Immature natural killer cell (primary cell): ENCODE data around the gene RCCD1. TPM values are rescaled to one million over a fixed set of nuclear protein-coding genes. Genes with fewer than 3 reads are reported as not detected.
"Not testable (repeated sequence)": the region's sequence is repeated elsewhere in the genome, so short reads cannot be mapped to it uniquely, and the experiment has no call there.

Experiments used
- DNase-seq, 3 donors: peaks; one replicate each; pipeline ENCODE4 v3.0.0; 2022; ENCODE audit warnings: mixed read lengths in 1 of 3
- H3K27ac Mint-ChIP-seq, 6 donors: one replicate each; pipeline ENCODE4 v1.8.0; 2020; ENCODE audit warnings: mixed read lengths in 6 of 6, mild to moderate bottlenecking in 5 of 6, inconsistent platforms in 4 of 6, moderate library complexity in 3 of 6
- H3K27me3 Mint-ChIP-seq, 3 donors: one replicate each; pipeline ENCODE4 v1.8.0; 2020 to 2021; ENCODE audit warnings: low read depth in 3 of 3, mild to moderate bottlenecking in 3 of 3, mixed read lengths in 3 of 3, moderate library complexity in 3 of 3, inconsistent platforms in 1 of 3
- H3K36me3 Mint-ChIP-seq, 3 donors: one replicate each; pipeline ENCODE4 v1.8.0; 2020; ENCODE audit warnings: mixed read lengths in 3 of 3, inconsistent platforms in 2 of 3, mild to moderate bottlenecking in 2 of 3
- H3K4me1 Mint-ChIP-seq, 2 donors: one replicate each; pipeline ENCODE4 v1.8.0; 2020; ENCODE audit warnings: inconsistent platforms in 2 of 2, mild to moderate bottlenecking in 2 of 2, mixed read lengths in 2 of 2, moderate library complexity in 1 of 2
- H3K4me3 Mint-ChIP-seq, 5 donors: one replicate each; pipeline ENCODE4 v1.8.0; 2020; ENCODE audit warnings: mild to moderate bottlenecking in 5 of 5, mixed read lengths in 5 of 5, inconsistent platforms in 3 of 5, moderate library complexity in 3 of 5
- H3K9me3 Mint-ChIP-seq, 6 donors: one replicate each; pipeline ENCODE4 v1.8.0; 2020; ENCODE audit warnings: mild to moderate bottlenecking in 6 of 6, mixed read lengths in 6 of 6, inconsistent platforms in 4 of 6, moderate library complexity in 3 of 6
- polyA plus RNA-seq, 3 donors: library from polyadenylated mRNA; unstranded; fragments of 300-500 nt; fragmentation: Illumina TruSeq; gene quantifications; one replicate each; pipeline ENCODE4 v1.2.3, GENCODE V29; 2021

Gene RCCD1
- polyA plus RNA-seq, 3 donors from 2014 or later, result 1.6 to 3.0 TPM; not detected in 1

GRCh38 chr15:90913398-90913944, 41.2 kb upstream of the RCCD1 start:
- no peaks in the 10 kb centered on the region for H3K4me1 Mint-ChIP-seq
- peaks cover 0 to 2% (median 1%) of the 10 kb centered on the region in 3 donors for H3K27me3 Mint-ChIP-seq
- no peak overlapping the region for H3K27ac Mint-ChIP-seq
- no peaks in the 10 kb centered on the region for H3K9me3 Mint-ChIP-seq
- DNase-seq, result no peak
- no peak overlapping the region for H3K4me3 Mint-ChIP-seq
- H3K36me3 Mint-ChIP-seq, result peaks cover 24 to 52% (median 27%) of the 10 kb centered on the region in 3 donors

- H3K9me3 Mint-ChIP-seq, result no peaks in the 10 kb centered on the region
- H3K36me3 Mint-ChIP-seq, result peaks cover 28 to 57% (median 31%) of the 10 kb centered on the region in 3 donors
- no peak overlapping the region for H3K4me3 Mint-ChIP-seq
- DNase-seq, result no peak
- no peaks in the 10 kb centered on the region for H3K4me1 Mint-ChIP-seq
- H3K27ac Mint-ChIP-seq, result no peak overlapping the region
- peaks cover 0 to 2% (median 0%) of the 10 kb centered on the region in 3 donors for H3K27me3 Mint-ChIP-seq
Observed at GRCh38 chr15:90914305-90915080, 40.2 kb upstream of the RCCD1 start.

GRCh38 chr15:90915216-90915807, 39.4 kb upstream of the RCCD1 start:
- H3K27ac Mint-ChIP-seq, result peak overlapping the region in 2 of 6 donors; percentile 12 to 18
- peaks cover 0 to 2% (median 0%) of the 10 kb centered on the region in 3 donors for H3K27me3 Mint-ChIP-seq
- no peak overlapping the region for H3K4me3 Mint-ChIP-seq
- no peak for DNase-seq
- H3K4me1 Mint-ChIP-seq, result no peaks in the 10 kb centered on the region
- H3K36me3 Mint-ChIP-seq, result peaks cover 36 to 59% (median 37%) of the 10 kb centered on the region in 3 donors
- H3K9me3 Mint-ChIP-seq, result no peaks in the 10 kb centered on the region

GRCh38 chr15:90915808-90916440, 38.8 kb upstream of the RCCD1 start:
- Mint-ChIP-seq H3K4me3 (no peak overlapping the region), H3K4me1 (no peaks in the 10 kb centered on the region), H3K9me3 (no peaks in the 10 kb centered on the region), H3K27ac (peak overlapping the region in 1 of 6 donors; percentile 18), H3K36me3 (peaks cover 37 to 56% (median 42%) of the 10 kb centered on the region in 3 donors), H3K27me3 (peaks cover 0 to 2% (median 0%) of the 10 kb centered on the region in 3 donors)
- no peak for DNase-seq

GRCh38 chr15:90916461-90916860, 38.2 kb upstream of the RCCD1 start:
- H3K27ac Mint-ChIP-seq, result peak overlapping the region in 2 of 6 donors; percentile 7 to 9
- no peak for DNase-seq
- H3K4me1 Mint-ChIP-seq, result no peaks in the 10 kb centered on the region
- peaks cover 40 to 59% (median 46%) of the 10 kb centered on the region in 3 donors for H3K36me3 Mint-ChIP-seq
- H3K9me3 Mint-ChIP-seq, result no peaks in the 10 kb centered on the region
- peaks cover 0 to 2% (median 0%) of the 10 kb centered on the region in 3 donors for H3K27me3 Mint-ChIP-seq
- no peak overlapping the region for H3K4me3 Mint-ChIP-seq

GRCh38 chr15:90917569-90917968, 37.1 kb upstream of the RCCD1 start:
- Mint-ChIP-seq H3K4me1 (no peaks in the 10 kb centered on the region), H3K4me3 (no peak overlapping the region), H3K36me3 (peaks cover 37 to 59% (median 49%) of the 10 kb centered on the region in 3 donors), H3K27ac (peak overlapping the region in 1 of 6 donors; percentile 30), H3K27me3 (peaks cover 0 to 2% (median 0%) of the 10 kb centered on the region in 3 donors), H3K9me3 (no peaks in the 10 kb centered on the region)
- DNase-seq, result no peak

- Mint-ChIP-seq H3K9me3 (no peaks in the 10 kb centered on the region), H3K36me3 (peaks cover 36 to 54% (median 43%) of the 10 kb centered on the region in 3 donors), H3K27me3 (peaks cover 0 to 2% (median 0%) of the 10 kb centered on the region in 3 donors), H3K4me1 (no peaks in the 10 kb centered on the region), H3K27ac (peak overlapping the region in 1 of 6 donors; percentile 69), H3K4me3 (no peak overlapping the region)
- DNase-seq, result no peak
Observed at GRCh38 chr15:90918034-90918788, 36.5 kb upstream of the RCCD1 start.

GRCh38 chr15:90918835-90919234, 35.8 kb upstream of the RCCD1 start:
- H3K36me3 Mint-ChIP-seq, result peaks cover 31 to 48% (median 42%) of the 10 kb centered on the region in 3 donors

GRCh38 chr15:90921887-90922286, 32.8 kb upstream of the RCCD1 start:
- Mint-ChIP-seq H3K36me3 (peaks cover 26 to 38% (median 28%) of the 10 kb centered on the region in 3 donors), H3K9me3 (no peaks in the 10 kb centered on the region), H3K4me1 (no peaks in the 10 kb centered on the region), H3K27ac (peak overlapping the region in 2 of 6 donors; percentile 28), H3K27me3 (peaks cover 0 to 2% (median 0%) of the 10 kb centered on the region in 3 donors), H3K4me3 (no peak overlapping the region)
- DNase-seq, result no peak

More at GRCh38 chr15:90918835-90919234, 35.8 kb upstream of the RCCD1 start:
- Mint-ChIP-seq H3K27me3 (peaks cover 0 to 2% (median 0%) of the 10 kb centered on the region in 3 donors), H3K27ac (no peak overlapping the region), H3K4me3 (no peak overlapping the region), H3K9me3 (no peaks in the 10 kb centered on the region), H3K4me1 (no peaks in the 10 kb centered on the region)
- no peak for DNase-seq

GRCh38 chr15:90922712-90923322, 31.9 kb upstream of the RCCD1 start:
- not testable (repeated sequence) for H3K9me3 Mint-ChIP-seq, H3K27ac Mint-ChIP-seq, H3K27me3 Mint-ChIP-seq, H3K4me3 Mint-ChIP-seq, H3K4me1 Mint-ChIP-seq, DNase-seq
- H3K36me3 Mint-ChIP-seq, result peaks cover 18 to 32% (median 22%) of the 10 kb centered on the region in 3 donors

- Mint-ChIP-seq H3K36me3 (peaks cover 9 to 21% (median 14%) of the 10 kb centered on the region in 3 donors), H3K27ac (no peak overlapping the region), H3K4me1 (peaks cover 3 to 10% of the 10 kb centered on the region in 2 donors), H3K4me3 (no peak overlapping the region), H3K27me3 (peaks cover 0 to 3% (median 0%) of the 10 kb centered on the region in 3 donors), H3K9me3 (no peaks in the 10 kb centered on the region)
- no peak for DNase-seq
Observed at GRCh38 chr15:90924375-90924774, 30.3 kb upstream of the RCCD1 start.

- H3K27ac Mint-ChIP-seq, H3K36me3 Mint-ChIP-seq, H3K4me3 Mint-ChIP-seq, H3K9me3 Mint-ChIP-seq, DNase-seq, H3K27me3 Mint-ChIP-seq: not testable (repeated sequence)
- peaks cover 24 to 31% of the 10 kb centered on the region in 2 donors for H3K4me1 Mint-ChIP-seq
Observed at GRCh38 chr15:90926766-90927165, 27.9 kb upstream of the RCCD1 start.

GRCh38 chr15:90928106-90928505, 26.6 kb upstream of the RCCD1 start:
- peak overlapping the region in 3 of 5 donors; percentile 25 to 68 (median 31) for H3K4me3 Mint-ChIP-seq
- H3K27ac Mint-ChIP-seq, result peak overlapping the region in 3 of 6 donors; percentile 62 to 75 (median 64)
- H3K9me3 Mint-ChIP-seq, H3K36me3 Mint-ChIP-seq, DNase-seq: not testable (repeated sequence)
- H3K4me1 Mint-ChIP-seq, result peaks cover 30 to 39% of the 10 kb centered on the region in 2 donors
- peaks cover 0 to 13% (median 9%) of the 10 kb centered on the region in 3 donors for H3K27me3 Mint-ChIP-seq
